SJCRH30 (cell line): ENCODE data around the gene ASF1B. TPM values are rescaled to one million over a fixed set of nuclear protein-coding genes. Genes with fewer than 3 reads are reported as not detected.

Experiments used
- DNase-seq, 2 experiments: peaks; one replicate each; pipeline ENCODE4 v3.0.0-alpha.2; 2015 to 2020
- H3K27ac ChIP-seq: fragments of 250-450 bp; sonication (Bioruptor Pico); 2 replicates; pipeline ENCODE4 v1.5.1; 2020; ENCODE audit warnings: mild to moderate bottlenecking, moderate library complexity
- H3K27me3 ChIP-seq: fragments of 250-450 bp; sonication (Bioruptor Pico); 2 replicates; pipeline ENCODE4 v1.5.1; 2020; ENCODE audit warnings: mild to moderate bottlenecking, moderate library complexity
- H3K36me3 ChIP-seq: fragments of 250-450 bp; sonication (Bioruptor Pico); 2 replicates; pipeline ENCODE4 v1.5.1; 2020; ENCODE audit warnings: mild to moderate bottlenecking, moderate library complexity
- H3K4me1 ChIP-seq: fragments of 250-450 bp; sonication (Bioruptor Pico); 2 replicates; pipeline ENCODE4 v1.5.1; 2020; ENCODE audit warnings: mild to moderate bottlenecking, moderate library complexity
- H3K4me3 ChIP-seq: fragments of 250-450 bp; sonication (Bioruptor Pico); 2 replicates; pipeline ENCODE4 v1.5.1; 2020; ENCODE audit warnings: mild to moderate bottlenecking, moderate library complexity
- H3K9me3 ChIP-seq: fragments of 250-450 bp; sonication (Bioruptor Pico); replicated peaks from 2 replicates; pipeline ENCODE4 v1.5.1; 2020; ENCODE audit warnings: mild to moderate bottlenecking, moderate library complexity
- total RNA-seq: library from RNA; depleted of rRNA; stranded (reverse); fragments of >200 nt; shearing (Covaris generic); gene quantifications from 2 replicates; pipeline ENCODE4 v1.2.3, GENCODE V29; 2014

The ASF1B gene
- total RNA-seq, 1 experiment from 2014 or later, result 102 TPM

DNA sequence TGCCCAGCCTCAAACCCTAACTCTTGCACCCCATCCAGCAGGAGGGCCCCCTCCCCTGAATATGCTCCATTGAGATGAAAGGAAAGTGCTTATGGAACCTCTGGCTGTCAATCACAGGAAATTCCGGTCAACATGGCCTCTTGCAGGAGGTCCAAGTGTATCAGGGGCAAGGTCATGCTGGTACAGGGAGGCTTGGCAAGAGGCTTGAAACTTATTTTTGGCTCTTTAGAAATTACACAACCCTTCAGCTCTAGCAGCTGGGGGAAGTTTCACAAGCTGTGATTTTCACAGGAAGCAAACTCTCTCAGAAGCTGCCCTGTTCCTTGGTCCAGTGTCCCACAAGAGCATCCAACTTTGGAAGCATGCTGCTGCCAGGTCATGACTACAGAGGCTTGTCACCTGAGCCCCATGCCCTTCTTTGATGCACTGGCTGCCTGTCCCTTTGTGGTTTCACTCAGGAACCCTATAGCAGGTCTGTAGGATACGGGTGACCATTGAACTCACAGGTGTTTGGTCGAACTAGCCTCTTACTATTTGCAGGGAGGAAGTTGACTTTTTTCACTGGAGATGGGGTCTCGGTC, 8.4 kb downstream of the ASF1B start:
- Histone ChIP-seq H3K9me3 (no peaks in the 10 kb centered on the region), H3K27me3 (no peaks in the 10 kb centered on the region), H3K4me1 (no peaks in the 10 kb centered on the region), H3K27ac (no peak overlapping the region), H3K4me3 (no peak overlapping the region), H3K36me3 (peaks cover 26% of the 10 kb centered on the region)
- DNase-seq, result no peak

DNA sequence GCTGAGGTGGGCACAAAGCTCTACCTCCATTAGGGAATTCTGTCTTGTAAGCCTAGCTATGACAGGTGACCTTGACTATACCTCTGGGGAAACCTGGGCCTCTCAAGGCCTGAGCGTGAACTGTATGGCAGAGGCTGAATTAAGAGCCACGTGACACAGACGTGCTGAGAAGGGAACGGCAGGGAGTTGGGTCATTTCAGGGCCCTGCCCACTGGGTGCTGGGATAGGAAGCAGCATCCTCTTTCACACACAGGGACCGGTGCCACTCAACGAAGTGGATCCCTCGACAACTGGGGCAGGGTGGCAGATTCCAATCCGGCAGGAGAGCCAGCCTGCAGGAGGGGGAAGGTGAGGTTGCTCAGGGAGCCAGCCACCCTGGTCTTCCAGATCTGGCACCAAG, 9.2 kb downstream of the ASF1B start:
- no peaks in the 10 kb centered on the region for H3K27me3 ChIP-seq
- no peaks in the 10 kb centered on the region for H3K9me3 ChIP-seq
- no peaks in the 10 kb centered on the region for H3K4me1 ChIP-seq
- H3K27ac ChIP-seq, result no peak overlapping the region
- no peak for DNase-seq
- H3K36me3 ChIP-seq, result peaks cover 20% of the 10 kb centered on the region
- H3K4me3 ChIP-seq, result no peak overlapping the region

DNA sequence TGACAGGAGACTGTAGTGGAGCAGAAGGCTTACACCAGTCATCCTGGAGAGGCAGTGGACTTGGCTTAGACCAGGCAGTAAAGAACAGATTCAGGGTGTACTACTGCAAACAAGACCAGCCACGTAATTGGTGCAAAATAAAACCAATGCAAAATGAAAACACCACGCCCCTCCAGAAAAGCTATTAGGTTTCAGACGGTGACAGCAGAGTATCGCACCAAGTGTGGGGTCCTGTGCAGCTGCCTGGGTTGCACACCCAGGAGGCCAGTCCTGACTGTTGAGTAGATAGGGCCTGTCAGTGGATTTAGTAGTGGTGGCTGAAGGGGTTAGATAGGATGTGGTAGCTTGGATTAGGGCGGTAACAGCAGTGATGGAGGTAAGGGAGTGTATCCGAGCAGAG, 13.5 kb downstream of the ASF1B start:
- H3K36me3 ChIP-seq, result peaks cover 11% of the 10 kb centered on the region
- no peak overlapping the region for H3K27ac ChIP-seq

DNA sequence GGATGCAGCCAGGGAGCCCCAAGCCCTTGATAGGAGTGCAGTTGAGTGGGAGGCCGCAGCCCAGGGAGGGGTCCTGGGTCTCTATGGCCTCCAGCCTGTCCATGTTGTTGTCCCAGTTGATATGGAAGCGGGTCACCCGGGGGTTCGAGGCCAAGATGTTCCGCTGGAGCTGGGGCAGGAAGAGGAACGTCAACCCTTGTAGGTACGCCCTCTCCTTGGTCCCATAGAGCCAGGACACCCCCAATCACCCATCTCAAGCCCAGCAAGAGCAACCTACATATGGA, 15.9 kb downstream of the ASF1B start:
- no peak overlapping the region for H3K27ac ChIP-seq
- no peak for DNase-seq
- H3K27me3 ChIP-seq, result no peaks in the 10 kb centered on the region
- H3K9me3 ChIP-seq, result no peaks in the 10 kb centered on the region
- peaks cover 9% of the 10 kb centered on the region for H3K36me3 ChIP-seq
- no peak overlapping the region for H3K4me3 ChIP-seq
- peaks cover 17% of the 10 kb centered on the region for H3K4me1 ChIP-seq

More for the DNA sequence above, 13.5 kb downstream of the ASF1B start:
- H3K9me3 ChIP-seq, result no peaks in the 10 kb centered on the region
- H3K4me3 ChIP-seq, result no peak overlapping the region
- H3K4me1 ChIP-seq, result peaks cover 17% of the 10 kb centered on the region
- no peaks in the 10 kb centered on the region for H3K27me3 ChIP-seq
- peak; percentile 35 to 54 for DNase-seq

DNA sequence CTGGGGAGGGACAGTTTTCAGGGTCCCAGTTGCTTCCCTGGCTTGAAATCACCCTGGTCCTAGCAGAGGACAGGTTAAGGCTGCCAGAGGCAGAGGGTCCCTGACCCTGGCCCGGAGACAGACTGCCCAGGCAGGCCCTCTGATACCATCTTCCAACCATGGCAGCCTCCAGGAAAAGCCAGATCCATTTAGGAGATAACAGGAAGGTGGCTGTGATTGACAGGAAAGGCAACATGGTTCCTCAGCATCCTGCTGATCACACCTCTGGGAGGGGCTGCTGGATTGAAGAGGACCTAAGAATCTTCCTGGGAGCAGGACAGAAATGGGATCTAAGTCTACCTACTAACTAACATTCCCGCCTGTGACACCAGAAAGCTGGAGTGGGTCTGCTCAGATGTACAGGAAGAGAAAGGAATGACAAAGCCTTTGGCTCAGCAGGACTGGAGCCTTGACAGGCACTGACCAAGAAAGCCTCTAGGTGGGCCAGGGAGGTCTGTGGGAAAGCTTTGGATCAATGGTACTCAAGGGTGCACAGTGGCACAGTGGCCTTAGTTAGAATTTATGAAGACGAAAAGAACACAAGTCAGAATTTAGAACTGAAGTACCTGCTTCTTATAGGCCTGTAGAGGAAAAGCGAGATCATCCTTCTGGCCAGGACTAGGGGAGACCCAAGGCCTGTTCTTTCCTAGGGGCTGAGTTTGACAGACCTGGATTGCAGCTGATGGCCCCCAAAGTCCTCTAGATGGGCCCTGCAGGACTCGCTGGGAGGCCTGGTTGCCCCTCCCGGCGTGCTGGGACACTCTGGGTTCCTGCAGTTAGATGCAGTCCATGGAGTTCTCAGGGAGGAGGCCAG, 16.5 kb downstream of the ASF1B start:
- Histone ChIP-seq H3K27ac (no peak overlapping the region; the same call in 1 of the 2 replicates), H3K4me1 (peaks cover 17% of the 10 kb centered on the region)
- DNase-seq, result no peak

DNA sequence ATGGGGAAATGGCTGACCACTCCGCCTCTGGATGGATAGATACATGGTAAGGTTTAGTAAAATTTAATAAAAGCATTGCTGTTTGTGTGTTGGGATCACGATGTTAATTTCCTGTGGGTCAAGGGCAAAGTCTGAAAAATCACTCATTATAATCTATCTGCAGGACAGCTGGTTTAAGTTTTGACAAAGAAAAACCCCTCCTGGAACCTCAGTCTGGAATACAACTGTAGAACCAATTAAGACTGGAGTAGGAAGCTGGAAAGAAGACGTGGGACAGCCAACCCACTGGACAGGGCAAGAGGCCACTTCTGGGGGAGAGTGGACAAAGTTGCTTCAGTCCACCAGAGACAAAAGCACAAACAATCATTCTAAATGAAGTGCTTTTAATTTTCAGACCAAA, 17.2 kb downstream of the ASF1B start:
- DNase-seq, result no peak
- Histone ChIP-seq H3K36me3 (no peaks in the 10 kb centered on the region; the same call in none of the 2 replicates), H3K4me1 (peaks cover 17% of the 10 kb centered on the region), H3K9me3 (no peaks in the 10 kb centered on the region), H3K27ac (peak overlapping the region; percentile 43; the same call in 1 of the 2 replicates), H3K4me3 (peak overlapping the region; percentile 64), H3K27me3 (no peaks in the 10 kb centered on the region)

More for the DNA sequence above, 16.5 kb downstream of the ASF1B start:
- no peaks in the 10 kb centered on the region for H3K27me3 ChIP-seq
- H3K36me3 ChIP-seq, result peaks cover 5% of the 10 kb centered on the region
- H3K9me3 ChIP-seq, result no peaks in the 10 kb centered on the region
- H3K4me3 ChIP-seq, result no peak overlapping the region

DNA sequence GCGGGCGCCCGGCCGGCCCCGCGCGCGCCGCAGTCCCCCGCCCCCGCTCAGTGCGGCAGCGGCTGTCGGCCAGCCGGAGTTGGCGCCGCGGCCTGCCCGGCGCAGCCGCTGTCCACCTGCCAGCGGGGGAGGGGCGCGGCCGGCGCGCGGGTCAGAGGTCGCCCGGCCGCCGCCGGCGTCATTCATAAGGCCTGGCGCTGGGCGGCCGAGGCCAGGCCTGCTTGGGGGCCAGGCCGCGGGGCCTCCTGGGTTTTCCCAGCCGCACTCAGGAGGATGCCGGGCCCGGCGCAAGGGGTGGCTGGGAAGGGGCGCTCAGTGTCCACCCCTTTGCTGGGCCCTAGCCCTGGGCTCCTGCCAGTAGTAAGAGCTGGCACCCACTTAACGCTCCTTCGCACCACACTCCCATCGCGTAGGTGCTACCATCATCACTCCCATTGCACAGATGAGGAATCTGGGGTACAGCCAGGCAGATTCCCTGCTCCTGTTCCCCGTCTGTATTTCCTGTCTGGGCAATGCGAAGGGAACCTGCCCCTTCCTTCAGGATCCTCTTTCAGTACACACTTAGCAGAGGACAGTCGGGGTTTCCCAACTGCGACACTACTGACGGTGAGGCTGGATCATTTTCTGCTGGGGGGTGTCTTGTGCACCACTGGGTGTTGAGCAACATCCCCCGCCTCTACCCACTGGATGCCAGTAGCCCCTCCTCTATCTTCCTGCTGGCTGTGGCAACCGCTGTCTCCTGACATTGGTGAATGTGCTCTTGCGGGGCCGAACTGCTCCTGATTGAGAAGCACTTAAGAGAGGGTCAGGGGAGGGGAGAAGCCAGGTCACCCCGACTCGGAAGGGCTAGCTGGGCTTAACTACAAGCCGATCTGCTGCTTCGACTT, 18.0 kb downstream of the ASF1B start:
- Histone ChIP-seq H3K4me3 (peak overlapping the region; percentile 64), H3K36me3 (no peaks in the 10 kb centered on the region; the same call in 1 of the 2 replicates), H3K4me1 (peaks cover 21% of the 10 kb centered on the region), H3K9me3 (no peaks in the 10 kb centered on the region), H3K27me3 (no peaks in the 10 kb centered on the region), H3K27ac (peak overlapping the region; percentile 43)
- DNase-seq, result peak; percentile 61 to 69

DNA sequence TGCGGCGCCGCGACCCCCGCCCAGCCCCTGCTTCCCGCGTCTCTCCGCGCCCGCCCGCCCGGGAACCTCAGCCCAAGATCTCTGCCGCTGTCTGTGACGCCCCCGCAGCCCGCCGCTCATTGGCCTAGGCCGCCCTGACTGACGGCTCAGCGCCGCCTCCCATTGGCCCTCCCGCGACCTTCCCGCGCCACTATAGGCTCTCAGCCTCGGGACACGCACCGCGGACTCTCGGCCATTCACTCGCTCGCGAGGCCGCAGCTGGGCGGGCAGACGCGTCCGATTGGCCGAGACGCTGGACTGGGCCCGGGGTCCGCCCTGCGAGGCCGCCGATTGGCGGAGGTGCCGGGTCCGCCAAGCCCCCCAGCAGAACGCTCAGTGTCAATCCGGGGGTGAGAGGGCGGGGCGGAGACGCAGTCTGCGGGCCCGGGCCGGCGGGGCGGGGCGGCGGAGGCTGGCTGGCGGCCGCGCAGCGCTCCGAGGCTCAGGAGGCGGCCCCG, 18.7 kb downstream of the ASF1B start, which contains the start of gene PRKACA:
PRKACA (minus strand) TSS at position 95 of the 497 bp plus-strand sequence. CDS start 215 bp downstream, outside the sequence.
- H3K9me3 ChIP-seq, result no peaks in the 10 kb centered on the region
- H3K27me3 ChIP-seq, result no peaks in the 10 kb centered on the region
- peak within 1 kb of the TSS; percentile 85 for H3K4me3 ChIP-seq
- H3K36me3 ChIP-seq, result no peaks in the 10 kb centered on the region; the same call in 1 of the 2 replicates
- peak; percentile 99 to 100 for DNase-seq
- H3K27ac ChIP-seq, result peak within 1 kb of the TSS; percentile 58
- H3K4me1 ChIP-seq, result peaks cover 28% of the 10 kb centered on the region

DNA sequence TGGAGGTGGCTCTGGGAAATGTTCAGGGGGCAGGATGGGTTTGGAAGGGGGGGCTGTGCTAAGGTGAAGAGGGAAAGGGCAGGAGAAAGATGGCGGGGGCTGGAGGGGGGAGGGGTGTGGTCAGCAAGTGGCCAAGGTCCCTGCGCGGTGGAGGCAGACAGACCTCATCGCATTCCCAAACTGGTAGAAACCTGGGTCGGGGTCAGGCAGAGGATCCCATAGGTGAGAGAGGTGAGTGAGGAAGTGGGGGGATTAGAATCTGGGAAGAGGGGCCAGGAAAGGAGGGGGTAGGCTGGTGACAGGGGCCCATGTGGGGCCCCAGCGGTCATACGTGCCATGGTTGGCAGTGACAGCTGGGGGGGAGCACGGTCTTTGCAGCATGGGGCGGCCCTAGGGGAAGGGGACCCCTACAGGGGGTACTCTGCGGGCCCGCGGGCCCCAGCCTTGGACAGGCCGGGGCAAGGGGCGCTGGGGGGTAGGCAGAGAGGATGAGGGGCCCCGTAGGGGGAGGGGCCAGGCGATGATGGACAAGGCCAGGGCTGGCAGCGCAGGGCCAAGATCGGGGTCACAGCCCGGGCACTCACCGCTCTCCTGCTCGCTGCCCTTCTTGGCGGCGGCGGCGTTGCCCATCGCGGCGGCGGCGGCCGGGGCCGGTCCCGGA, 19.3 kb downstream of the ASF1B start:
- Histone ChIP-seq H3K9me3 (no peaks in the 10 kb centered on the region), H3K27ac (peak overlapping the region; percentile 58), H3K4me3 (peak overlapping the region; percentile 85), H3K27me3 (no peaks in the 10 kb centered on the region), H3K4me1 (peaks cover 31% of the 10 kb centered on the region), H3K36me3 (no peaks in the 10 kb centered on the region; the same call in 1 of the 2 replicates)
- DNase-seq, result peak; percentile 69

DNA sequence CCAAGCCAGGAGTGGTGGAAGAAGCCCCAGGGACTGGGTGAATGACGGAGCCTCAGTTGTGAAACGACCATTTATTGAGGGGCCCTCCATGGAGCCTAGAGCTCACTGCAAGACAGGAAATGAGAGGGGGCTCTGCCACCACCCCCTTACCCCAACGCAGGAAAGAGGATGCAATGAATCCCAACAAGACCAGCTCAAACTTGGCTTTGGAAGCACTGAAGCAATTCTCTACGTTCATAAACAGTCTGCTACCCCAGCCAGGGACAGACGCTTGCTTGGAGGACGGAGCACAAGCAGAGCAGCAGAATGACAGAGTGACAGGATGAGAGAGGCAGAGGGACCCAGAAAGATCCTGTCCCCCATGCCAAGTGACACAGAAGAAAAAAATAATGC, 19.9 kb downstream of the ASF1B start:
- Histone ChIP-seq H3K36me3 (no peaks in the 10 kb centered on the region; the same call in 1 of the 2 replicates), H3K27me3 (no peaks in the 10 kb centered on the region), H3K4me1 (peaks cover 31% of the 10 kb centered on the region), H3K9me3 (no peaks in the 10 kb centered on the region), H3K27ac (peak overlapping the region; percentile 58; the same call in 1 of the 2 replicates), H3K4me3 (peak overlapping the region; percentile 85)
- no peak for DNase-seq

DNA sequence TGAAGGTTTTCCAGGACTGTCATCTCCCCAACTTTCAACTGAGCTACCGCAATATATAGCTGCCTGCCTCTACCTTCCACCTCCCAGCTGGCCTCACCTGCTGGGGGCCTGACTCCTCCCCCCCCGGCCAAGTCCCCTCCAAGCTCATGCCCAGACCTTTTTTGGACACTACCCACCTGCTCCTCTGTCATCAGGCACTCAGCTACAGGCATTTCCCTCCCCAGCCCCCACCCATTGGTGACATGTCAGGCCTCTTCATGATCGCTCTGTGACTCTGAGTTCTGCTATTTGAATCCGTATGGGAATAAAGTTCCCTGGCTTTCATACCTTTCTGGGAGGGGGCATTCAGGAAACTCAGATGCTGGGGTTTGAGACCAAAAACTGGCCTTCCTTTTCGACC, 20.6 kb downstream of the ASF1B start:
- no peak overlapping the region for H3K4me3 ChIP-seq
- no peak overlapping the region for H3K27ac ChIP-seq

DNA sequence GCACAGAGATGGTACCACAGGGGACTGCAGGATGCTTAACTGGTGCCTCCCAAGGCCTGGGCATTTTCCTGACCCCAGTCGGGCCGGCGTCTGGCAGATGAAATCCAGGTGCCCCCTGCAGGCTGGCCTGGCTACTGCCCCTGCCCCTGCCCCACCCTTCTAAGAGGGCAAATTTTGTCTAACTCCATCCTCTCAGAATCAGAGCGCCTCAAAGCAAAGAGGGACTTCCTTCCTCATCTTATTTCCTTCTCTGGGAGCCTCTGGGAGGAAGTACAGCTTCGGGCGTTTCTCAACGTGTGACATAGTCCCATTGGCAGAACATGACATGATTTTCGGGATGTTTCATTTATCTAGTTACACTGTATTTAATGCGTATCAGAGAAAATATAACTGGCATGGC, 21.5 kb downstream of the ASF1B start:
- H3K27ac ChIP-seq, result no peak overlapping the region
- peak; percentile 47 to 54 for DNase-seq
- no peaks in the 10 kb centered on the region for H3K27me3 ChIP-seq
- H3K4me1 ChIP-seq, result peaks cover 30% of the 10 kb centered on the region
- no peaks in the 10 kb centered on the region for H3K36me3 ChIP-seq
- no peaks in the 10 kb centered on the region for H3K9me3 ChIP-seq
- H3K4me3 ChIP-seq, result no peak overlapping the region

More for the DNA sequence above, 20.6 kb downstream of the ASF1B start:
- no peak for DNase-seq
- Histone ChIP-seq H3K27me3 (no peaks in the 10 kb centered on the region), H3K4me1 (peaks cover 31% of the 10 kb centered on the region), H3K9me3 (no peaks in the 10 kb centered on the region), H3K36me3 (no peaks in the 10 kb centered on the region)

DNA sequence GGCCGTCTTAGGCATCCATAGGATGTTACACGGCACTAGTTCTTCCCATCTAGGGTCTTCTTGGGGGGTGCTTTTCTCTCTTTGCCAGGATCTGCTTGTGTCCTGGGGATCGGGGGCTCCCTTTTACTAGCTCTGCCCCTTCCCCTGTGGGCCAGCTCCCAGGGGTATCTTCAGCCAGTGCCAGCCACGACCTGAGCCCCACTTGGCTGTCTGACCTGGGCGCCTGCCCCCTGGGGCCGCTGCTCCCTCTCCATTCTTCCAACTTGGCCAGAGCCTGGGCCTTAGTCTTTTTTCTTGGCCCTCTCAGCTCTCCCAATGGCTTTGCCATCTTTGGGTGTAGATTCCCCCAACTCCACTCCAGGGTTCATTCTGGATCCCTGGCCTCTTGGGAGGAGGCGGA, 21.9 kb downstream of the ASF1B start:
- Histone ChIP-seq H3K27ac (no peak overlapping the region), H3K4me1 (peaks cover 26% of the 10 kb centered on the region), H3K4me3 (no peak overlapping the region), H3K9me3 (no peaks in the 10 kb centered on the region), H3K27me3 (no peaks in the 10 kb centered on the region), H3K36me3 (no peaks in the 10 kb centered on the region)
- DNase-seq, result no peak
